K562 (cell line): Measurements from ENCODE around the gene GCHFR. TPM values are rescaled to one million over a fixed set of nuclear protein-coding genes. Genes with fewer than 3 reads are reported as not detected.

Source experiments
- ATAC-seq: fragments of 200-7000 bp; cut with Tn5 transposase; 3 replicates; pipeline ENCODE4 v1.9.1; 2020; ENCODE audit warnings: moderate library complexity
- BruUV-seq: library from RNA; stranded (reverse); fragments of 400-500 nt; replicated peaks from 2 replicates; lab custom pipeline; 2021; lab: Mats Ljungman, UMichigan
- CTCF ChIA-PET: fragments of 300-600 bp; formaldehyde crosslinking; extraction: SDS; loops from one replicate; lab custom pipeline; 2021; ENCODE audit warnings: low intra/inter-chr PET ratio; lab: Yijun Ruan, JAX
- POLR2A ChIA-PET: fragments of 300-600, 350-650 bp; sonication (Branson Sonifier 250); formaldehyde crosslinking; extraction: SDS; loops from one replicate; lab custom pipeline; 2021; ENCODE audit warnings: antibody characterized with exemption, inconsistent platforms; lab: Yijun Ruan, JAX
- DNase-seq, 4 experiments: peaks; one replicate each; pipeline versions ENCODE4 v3.0.0 to v3.0.0-alpha.2; 2011 to 2018; ENCODE audit warnings: low spot score in 3 of 4, mixed read lengths in 3 of 4; ENCODE audit errors: extremely low read depth in 1 of 4
- FAIRE-seq: peaks from 2 replicates; lab custom pipeline; 2011; peaks lifted over from hg19 to GRCh38; lab: Jason Lieb, UNC
- H2AFZ ChIP-seq: 2 replicates; pipeline ENCODE4 v1.6.0; 2011; ENCODE audit warnings: low read depth, low read length, control low read depth, inconsistent platforms
- H3K27ac ChIP-seq: fragments of 200-600 bp; 3 replicates; pipeline ENCODE4 v1.8.0; 2011; ENCODE audit warnings: low read depth, mild to moderate bottlenecking, control low read depth, inconsistent platforms, low read length, moderate library complexity, mixed read lengths; ENCODE audit errors: extremely low read depth
- H3K27me3 ChIP-seq, 2 experiments: fragments of 300-600 bp in 1 of 2; 2 replicates in 1 of 2; 3 replicates in 1 of 2; pipeline versions ENCODE4 v1.6.0 to v1.8.0; 2011; ENCODE audit warnings: inconsistent platforms in 2 of 2, low read length in 2 of 2, mild to moderate bottlenecking in 1 of 2, mixed read lengths in 1 of 2, moderate library complexity in 1 of 2; ENCODE audit not compliant: control insufficient read depth in 2 of 2, insufficient read depth in 2 of 2
- H3K36me3 ChIP-seq: fragments of 300-600 bp; 3 replicates; pipeline ENCODE4 v1.8.0; 2011; ENCODE audit warnings: mild to moderate bottlenecking, low read length, inconsistent platforms; ENCODE audit not compliant: control insufficient read depth, insufficient read depth
- H3K4me1 ChIP-seq, 2 experiments: fragments of 200-600 bp in 1 of 2; replicated peaks in 1 of 2; 2 replicates in 1 of 2; 3 replicates in 1 of 2; pipeline versions ENCODE4 v1.5.1 to v1.8.0; 2011; ENCODE audit warnings: inconsistent platforms in 2 of 2, low read length in 2 of 2, mild to moderate bottlenecking in 1 of 2, mixed read lengths in 1 of 2, moderate library complexity in 1 of 2; ENCODE audit not compliant: control insufficient read depth in 2 of 2, insufficient read depth in 2 of 2
- H3K4me2 ChIP-seq: 2 replicates; pipeline ENCODE4 v1.6.1; 2011; ENCODE audit warnings: low read length, control low read depth, inconsistent platforms, mixed read lengths; ENCODE audit not compliant: insufficient read depth
- H3K4me3 ChIP-seq: fragments of 200-600 bp; sonication (generic), shearing (Covaris generic); 2 replicates; pipeline ENCODE4 v1.5.1; 2016; ENCODE audit warnings: control low read depth, inconsistent platforms
- H3K79me2 ChIP-seq: fragments of 200-600 bp; 3 replicates; pipeline ENCODE4 v1.8.0; 2011; ENCODE audit warnings: low read length, inconsistent platforms; ENCODE audit not compliant: control insufficient read depth, insufficient read depth
- H3K9ac ChIP-seq, 2 experiments: 2 replicates each; pipeline versions ENCODE4 v1.6.0 to v1.6.1; 2011; ENCODE audit warnings: low read depth in 2 of 2, low read length in 2 of 2, control low read depth in 1 of 2, inconsistent platforms in 1 of 2, mild to moderate bottlenecking in 1 of 2, mixed read lengths in 1 of 2; ENCODE audit not compliant: insufficient read depth in 1 of 2
- H3K9me1 ChIP-seq: one replicate; pipeline ENCODE4 v1.6.0; 2011; ENCODE audit warnings: inconsistent platforms, mild to moderate bottlenecking, low read length, moderate library complexity; ENCODE audit not compliant: control insufficient read depth, insufficient read depth
- H3K9me3 ChIP-seq: replicated peaks from 2 replicates; pipeline ENCODE4 v1.5.1; 2011; ENCODE audit warnings: low read depth, low read length, inconsistent platforms; ENCODE audit not compliant: control insufficient read depth, insufficient read depth
- H4K20me1 ChIP-seq: replicated peaks from 2 replicates; pipeline ENCODE4 v1.6.1; 2011; ENCODE audit warnings: low read length, inconsistent platforms, mixed read lengths; ENCODE audit not compliant: control insufficient read depth, insufficient read depth
- NFIC ChIP-seq: fragments of 450-650 bp; IDR thresholded peaks from 2 replicates; pipeline ENCODE4 v1.6.1; 2017; ENCODE audit warnings: mild to moderate bottlenecking, inconsistent platforms
- POLR2G ChIP-seq: fragments of 200-400 bp; formaldehyde crosslinking; IDR thresholded peaks from 2 replicates; pipeline ENCODE4 v1.6.1; 2017; ENCODE audit warnings: low read depth, mild to moderate bottlenecking, antibody characterized with exemption, low read length, moderate library complexity
- VEZF1 ChIP-seq: fragments of 200-800 bp; sonication (Bioruptor generic); IDR thresholded peaks from 2 replicates; pipeline ENCODE4 v1.6.1; 2017; ENCODE audit warnings: missing genetic modification characterization, missing compliant biosample characterization
- ZBTB33 ChIP-seq: sonication (generic); formaldehyde crosslinking; IDR thresholded peaks from 2 replicates; pipeline ENCODE4 v1.8.1; 2023; ENCODE audit warnings: mild to moderate bottlenecking, missing genetic modification reagents
- ZNF707 ChIP-seq: fragments of 250-450 bp; sonication (Bioruptor Pico); conservative IDR thresholded peaks from 2 replicates; pipeline ENCODE4 v1.8.0; 2022; ENCODE audit warnings: inconsistent platforms, mild to moderate bottlenecking, moderate library complexity
- WGBS: fragments of 100-300 bp; shearing (Covaris generic); methylation state at CpG from one replicate; pipeline ENCODE4 v1.1.6; 2016; ENCODE audit warnings: low coverage, mixed read lengths; ENCODE audit not compliant: insufficient coverage; ENCODE audit errors: missing lambda C conversion rate; 5-methylcytosine and 5-hydroxymethylcytosine counted together
- in situ Hi-C: fragments of 300-500 bp; cut with MboI; formaldehyde crosslinking; loops from 4 replicates; pipeline ENCODE4 v1.15.0; 2018; ENCODE audit warnings: inconsistent platforms, mixed read lengths
- intact Hi-C: fragments of 100-400 bp; cut with micrococcal nuclease; formaldehyde crosslinking; loops from 2 replicates; pipeline ENCODE4 v1.14.2; 2022
- polyA plus RNA-seq, 8 experiments: library from polyadenylated mRNA; depleted of rRNA in 4 of 8; stranded (reverse) in 5 of 8; unstranded in 3 of 8; fragments of >200 nt; fragmentation: Nextera tagmentation in 2 of 8; fragmentation: Illumina TruSeq in 1 of 8; extraction: Ambion mirVana in 2 of 8; extraction: Trizol in 1 of 8; gene quantifications; 2 replicates each; pipeline versions ENCODE4 v1.2.1 to v1.2.3, GENCODE V29; 2011 to 2014; ENCODE audit warnings: inconsistent platforms in 1 of 8, missing spikeins in 1 of 8
- total RNA-seq, 7 experiments: library from RNA; depleted of rRNA in 6 of 7; stranded (reverse); fragments of >200 nt in 6 of 7; fragmentation: Illumina TruSeq in 2 of 7; extraction: Trizol in 2 of 7; gene quantifications; 2 replicates each; pipeline versions ENCODE4 v1.2.1 to v1.2.3, GENCODE V29; 2011 to 2021; ENCODE audit warnings: low replicate concordance in 1 of 7

Gene GCHFR
- total and polyA plus RNA-seq, 9 of the 15 experiments (the other 6 are each of a cell fraction or from before 2014, with no cell fraction given), result 8.7 to 83.5 (median 20.8) TPM

GRCh38 chr15:40769274-40770146 is 5.6 kb downstream of the GCHFR start, which contains the start of gene C15orf62:
Gene C15orf62 (plus strand): TSS chr15:40769980. CDS start chr15:40770496, 516 bp downstream.
- POLR2A ChIA-PET, result interaction anchor here (0.7 to 1.1 kb wide), 5 partner anchors 13 to 1020 kb away, joined by 3 to 4 read pairs (median 4); no protein-coding TSS in a partner anchor
- no peak for DNase-seq
- no peak for FAIRE-seq
- Histone ChIP-seq H3K79me2 (no peaks in the 10 kb centered on the region), H3K4me1 (peaks cover 17 to 51% of the 10 kb centered on the region in 2 experiments; a peak in 4 of 5 replicates), H3K27ac (no peak within 1 kb of the TSS), H3K9me3 (no peaks in the 10 kb centered on the region), H3K4me2 (no peak within 1 kb of the TSS), H3K4me3 (no peak within 1 kb of the TSS), H3K36me3 (peaks cover 33% of the 10 kb centered on the region; the same call in 2 of the 3 replicates), H2AFZ (no peak within 1 kb of the TSS), H4K20me1 (no peaks in the 10 kb centered on the region; the same call in none of the 2 replicates), H3K9me1 (no peaks in the 10 kb centered on the region), H3K27me3 (no peaks in the 10 kb centered on the region), H3K9ac (peak within 1 kb of the TSS in 1 of 2 experiments; percentile 68; a peak in 2 of 4 replicates)
- peak; percentile 54 for TF ChIP-seq ZBTB33 (CRISPR knock-in tag)
- peak; percentile 22; the same call in 1 of the 2 replicates for TF ChIP-seq NFIC
- peak; percentile 47 for TF ChIP-seq POLR2G
- peak; percentile 17; the same call in 1 of the 2 replicates for TF ChIP-seq VEZF1 (CRISPR knock-in tag)
- no peak for TF ChIP-seq ZNF707 (CRISPR knock-in tag)
- in situ Hi-C loops (no loop called here), intact Hi-C loops (loop anchor here (10.0 kb wide), 1 partner anchor 175 kb away; the partner anchor contains the start of gene KNL1)
- WGBS, result 72% methylated on average over 26 of the region's 28 CpGs
- no TSS peak for BruUV-seq
- ATAC-seq, result no peak
- CTCF ChIA-PET, result no interaction called here
